RWPE2 (cell line): ENCODE data around the gene OTOF.
A peak's percentile ranks its signal among the peaks of the same experiment; 100 is the strongest.

Experiments
- ATAC-seq: fragments of 200-7000 bp; cut with Tn5 transposase; 3 replicates; pipeline ENCODE4 v1.9.1; 2021; ENCODE audit warnings: low read depth
- DNase-seq: peaks from one replicate; pipeline ENCODE4 v3.0.0-alpha.2; 2020; ENCODE audit warnings: low spot score
- H3K27ac ChIP-seq: fragments of 450-650 bp; 2 replicates; pipeline ENCODE4 v1.5.1; 2017; ENCODE audit warnings: mild to moderate bottlenecking; ENCODE audit not compliant: poor library complexity, severe bottlenecking
- H3K27me3 ChIP-seq: fragments of 250-450 bp; sonication (Bioruptor Pico); 2 replicates; pipeline ENCODE4 v1.5.1; 2021; ENCODE audit warnings: mild to moderate bottlenecking, moderate library complexity; ENCODE audit not compliant: insufficient read depth, poor library complexity, severe bottlenecking
- H3K36me3 ChIP-seq: fragments of 250-450 bp; sonication (Bioruptor Pico); 2 replicates; pipeline ENCODE4 v1.5.1; 2020; ENCODE audit warnings: low read depth, mild to moderate bottlenecking, moderate library complexity
- H3K4me1 ChIP-seq: fragments of 250-450 bp; sonication (Bioruptor Pico); 2 replicates; pipeline ENCODE4 v1.5.1; 2021; ENCODE audit warnings: mild to moderate bottlenecking, moderate library complexity; ENCODE audit not compliant: insufficient read depth, poor library complexity, severe bottlenecking
- H3K4me3 ChIP-seq: fragments of 250-450 bp; sonication (Bioruptor Pico); 2 replicates; pipeline ENCODE4 v1.5.1; 2021; ENCODE audit warnings: mild to moderate bottlenecking, moderate library complexity; ENCODE audit not compliant: severe bottlenecking
- H3K9me3 ChIP-seq: fragments of 250-450 bp; sonication (Bioruptor Pico); 2 replicates; pipeline ENCODE4 v1.5.1; 2021; ENCODE audit warnings: mild to moderate bottlenecking, moderate library complexity; ENCODE audit not compliant: severe bottlenecking
- TF ChIP-seq, protein P1 (sequence below): fragments of 450-650 bp; IDR thresholded peaks from one replicate; pipeline ENCODE4 v1.5.1; 2017; ENCODE audit warnings: mild to moderate bottlenecking, moderate library complexity; ENCODE audit not compliant: poor library complexity, severe bottlenecking

The OTOF gene

DNA sequence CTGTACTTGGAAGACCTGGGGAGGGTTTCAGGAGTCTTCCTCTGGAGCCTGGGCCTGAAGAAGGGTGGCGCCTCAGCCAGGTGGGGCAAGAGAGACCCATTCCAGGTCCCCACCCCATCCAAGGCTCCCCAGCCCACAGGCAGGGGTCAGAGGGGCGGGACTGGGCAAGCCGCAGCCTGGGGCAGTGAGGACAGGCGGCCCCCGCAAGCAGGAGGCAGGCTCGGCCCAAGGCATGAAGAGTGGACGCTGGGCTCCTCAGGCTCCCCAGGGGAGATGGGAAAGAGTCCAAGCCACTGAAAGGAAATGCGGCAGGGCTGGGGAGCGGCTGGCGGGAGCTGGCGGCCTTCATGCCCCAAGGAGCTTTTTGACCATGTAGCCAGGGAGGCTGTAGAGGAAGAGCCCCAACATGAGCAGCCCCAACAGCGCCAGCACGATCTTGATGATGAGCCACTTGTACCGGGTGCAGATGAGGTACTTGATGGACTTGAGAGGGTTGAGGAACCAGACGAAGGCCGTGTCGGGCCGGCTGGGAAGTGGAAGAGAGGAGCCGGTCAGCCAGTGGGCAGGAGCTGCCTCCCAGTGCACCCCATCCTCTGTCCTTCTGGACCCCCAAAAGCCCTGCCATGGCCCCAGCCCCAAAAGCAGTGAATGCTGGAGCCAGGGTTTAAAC, 20.1 kb downstream of the OTOF start:
- no peak overlapping the region for H3K4me3 ChIP-seq
- no peaks in the 10 kb centered on the region for H3K36me3 ChIP-seq
- no peaks in the 10 kb centered on the region for H3K4me1 ChIP-seq
- no peaks in the 10 kb centered on the region for H3K27me3 ChIP-seq
- no peaks in the 10 kb centered on the region for H3K9me3 ChIP-seq
- TF ChIP-seq, protein P1, sequence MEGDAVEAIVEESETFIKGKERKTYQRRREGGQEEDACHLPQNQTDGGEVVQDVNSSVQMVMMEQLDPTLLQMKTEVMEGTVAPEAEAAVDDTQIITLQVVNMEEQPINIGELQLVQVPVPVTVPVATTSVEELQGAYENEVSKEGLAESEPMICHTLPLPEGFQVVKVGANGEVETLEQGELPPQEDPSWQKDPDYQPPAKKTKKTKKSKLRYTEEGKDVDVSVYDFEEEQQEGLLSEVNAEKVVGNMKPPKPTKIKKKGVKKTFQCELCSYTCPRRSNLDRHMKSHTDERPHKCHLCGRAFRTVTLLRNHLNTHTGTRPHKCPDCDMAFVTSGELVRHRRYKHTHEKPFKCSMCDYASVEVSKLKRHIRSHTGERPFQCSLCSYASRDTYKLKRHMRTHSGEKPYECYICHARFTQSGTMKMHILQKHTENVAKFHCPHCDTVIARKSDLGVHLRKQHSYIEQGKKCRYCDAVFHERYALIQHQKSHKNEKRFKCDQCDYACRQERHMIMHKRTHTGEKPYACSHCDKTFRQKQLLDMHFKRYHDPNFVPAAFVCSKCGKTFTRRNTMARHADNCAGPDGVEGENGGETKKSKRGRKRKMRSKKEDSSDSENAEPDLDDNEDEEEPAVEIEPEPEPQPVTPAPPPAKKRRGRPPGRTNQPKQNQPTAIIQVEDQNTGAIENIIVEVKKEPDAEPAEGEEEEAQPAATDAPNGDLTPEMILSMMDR, result no peak
- no peak overlapping the region for H3K27ac ChIP-seq
- DNase-seq, result peak; percentile 43
- no peak for ATAC-seq

DNA sequence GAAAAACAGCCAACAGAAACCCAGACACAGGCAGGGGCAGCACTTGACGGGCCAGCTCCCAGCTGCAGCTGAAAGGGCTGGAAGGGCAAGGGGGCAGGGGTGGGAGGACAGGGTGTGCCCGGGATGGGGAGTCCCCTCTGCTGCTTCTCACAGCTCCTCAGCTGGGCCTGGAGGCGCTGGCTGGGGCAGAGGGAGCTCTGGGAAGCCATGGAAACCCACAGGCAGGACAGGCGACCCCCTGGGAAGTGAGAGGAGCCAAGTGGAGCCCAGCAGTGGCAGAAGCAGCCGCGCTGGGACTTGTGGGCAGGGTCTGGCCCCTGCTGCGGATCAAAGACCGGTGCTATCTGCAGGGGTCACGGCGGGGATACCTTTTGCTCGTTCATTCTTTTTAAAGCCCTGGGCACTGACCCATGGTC, 20.7 kb downstream of the OTOF start:
- ATAC-seq, result no peak
- Histone ChIP-seq H3K4me1 (no peaks in the 10 kb centered on the region), H3K4me3 (no peak overlapping the region), H3K9me3 (no peaks in the 10 kb centered on the region), H3K27me3 (no peaks in the 10 kb centered on the region), H3K36me3 (no peaks in the 10 kb centered on the region), H3K27ac (no peak overlapping the region)
- no peak for DNase-seq
- TF ChIP-seq, protein P1, result no peak

DNA sequence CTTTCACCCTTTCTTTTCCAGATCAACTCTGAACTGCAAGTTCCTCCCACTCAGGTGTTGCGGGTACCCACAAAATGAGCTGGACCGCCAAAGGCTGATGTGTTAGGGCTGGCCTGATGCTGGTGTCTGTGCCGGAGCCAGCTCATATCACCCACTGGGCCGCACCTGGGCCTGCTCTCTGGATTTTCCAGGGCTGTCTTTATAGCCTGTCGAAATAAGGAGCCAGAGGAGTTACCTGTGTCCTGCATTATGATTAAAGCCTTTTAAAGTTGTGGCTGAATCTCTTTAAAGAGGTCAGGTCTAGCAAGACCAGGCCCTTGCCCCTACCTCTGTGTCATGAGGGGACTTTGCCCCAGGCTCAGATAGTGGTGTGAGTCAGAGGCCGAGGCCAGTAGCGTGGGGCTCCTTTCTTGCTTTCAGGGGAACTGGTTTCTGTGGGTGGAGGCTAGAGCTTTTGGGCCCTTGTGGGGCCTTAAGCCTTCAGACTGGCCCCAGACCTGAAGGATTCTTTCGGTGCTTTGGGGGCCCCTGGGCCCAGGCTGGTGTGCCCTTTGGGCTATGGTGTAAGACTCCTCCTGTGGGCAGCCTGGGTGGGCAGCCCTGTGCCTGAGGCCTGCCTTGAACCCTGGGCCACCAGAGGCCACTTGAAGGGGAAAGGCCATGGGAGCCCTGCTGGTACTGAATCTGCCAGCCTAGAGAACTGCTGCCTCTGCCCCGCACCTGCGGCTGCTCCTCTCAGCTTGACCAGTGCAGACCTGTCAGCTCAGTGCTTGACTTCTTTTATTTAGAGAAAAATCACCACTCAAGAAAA, 21.3 kb downstream of the OTOF start:
- DNase-seq, result no peak
- TF ChIP-seq, protein P1, result no peak
- H3K9me3 ChIP-seq, result no peaks in the 10 kb centered on the region
- H3K4me3 ChIP-seq, result no peak overlapping the region
- ATAC-seq, result peak; percentile 33; the same call in 2 of the 3 replicates
- no peaks in the 10 kb centered on the region for H3K27me3 ChIP-seq
- no peak overlapping the region for H3K27ac ChIP-seq
- H3K4me1 ChIP-seq, result no peaks in the 10 kb centered on the region
- no peaks in the 10 kb centered on the region for H3K36me3 ChIP-seq

DNA sequence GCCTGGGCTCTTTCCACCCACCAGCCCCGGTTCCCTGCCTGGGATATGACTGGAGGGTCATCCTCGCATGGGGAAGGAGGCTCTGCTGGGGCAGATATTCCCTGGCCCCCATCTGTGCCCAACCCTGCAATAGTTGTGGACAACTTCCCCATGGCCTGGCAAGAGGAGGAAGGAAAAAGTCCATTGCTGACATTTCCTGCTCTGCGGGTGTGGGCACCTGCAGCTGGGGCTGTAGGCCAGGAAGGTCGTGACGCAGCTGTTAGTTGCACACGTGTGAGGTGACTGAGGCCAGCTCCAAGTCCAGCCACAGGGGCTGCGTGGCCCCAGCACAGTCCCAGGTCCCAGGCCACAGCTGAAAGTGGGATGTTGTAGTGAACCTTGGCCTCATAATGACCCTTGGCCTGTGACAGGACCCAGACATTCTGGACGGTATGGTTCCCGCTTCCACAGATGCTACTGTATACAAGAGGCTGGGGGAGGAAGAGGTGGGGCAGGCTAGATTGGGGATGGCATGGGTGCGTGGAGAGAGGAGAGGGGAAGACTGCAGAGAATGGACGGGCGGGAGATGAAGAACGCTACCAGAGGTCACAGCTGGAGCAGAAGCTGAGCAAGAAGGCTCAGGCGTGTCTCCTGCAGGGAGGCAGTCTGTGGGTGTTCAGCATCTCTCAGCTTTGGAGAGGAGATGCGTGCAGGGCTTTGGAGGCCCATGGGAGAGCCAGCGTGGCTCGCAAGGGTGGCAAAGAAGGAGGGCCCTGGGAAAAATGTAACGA, 22.1 kb downstream of the OTOF start:
- no peaks in the 10 kb centered on the region for H3K4me1 ChIP-seq
- H3K27ac ChIP-seq, result no peak overlapping the region
- no peaks in the 10 kb centered on the region for H3K27me3 ChIP-seq
- H3K36me3 ChIP-seq, result no peaks in the 10 kb centered on the region
- TF ChIP-seq, protein P1, result no peak
- no peaks in the 10 kb centered on the region for H3K9me3 ChIP-seq
- ATAC-seq (no peak), DNase-seq (no peak)
- H3K4me3 ChIP-seq, result no peak overlapping the region
